ENCODE data around the gene PDE6H. TPM values are rescaled to one million over a fixed set of nuclear protein-coding genes. Genes with fewer than 3 reads are reported as not detected.
A peak's percentile ranks its signal among the peaks of the same experiment; 100 is the strongest.

The PDE6H gene
- total RNA-seq, 1 experiment from 2014 or later, result not detected

- TF ChIP-seq EZH2 (IDR thresholded peaks at IDR 0.05; ENCODE audit: low read depth) (no peak), CTCF (conservative IDR thresholded peaks at IDR 0.05) (no peak)
- no peaks in the 10 kb centered on the region for H3K9me2 ChIP-seq (ENCODE audit: insufficient read depth)
- H4K20me1 ChIP-seq (ENCODE audit: insufficient read depth), result no peaks in the 10 kb centered on the region
- no peak overlapping the region for H3K4me2 ChIP-seq
- ChIA-PET CTCF (no interaction called here), POLR2A (ENCODE audit: unreplicated experiment) (no interaction called here)
- no peak for DNase-seq
- no peaks in the 10 kb centered on the region for H3F3A ChIP-seq (ENCODE audit: insufficient read depth, low read depth)
- intact Hi-C loops (cut with micrococcal nuclease; ENCODE audit: unreplicated experiment), result no loop called here
- no TSS peak for BruUV-seq (replicated peaks)
- no peaks in the 10 kb centered on the region for H3K27me3 ChIP-seq (ENCODE audit: insufficient read depth, low read depth)
- H3K36me3 ChIP-seq (ENCODE audit: low read depth), result no peaks in the 10 kb centered on the region
- H3K4me1 ChIP-seq (replicated peaks; ENCODE audit: insufficient read depth), result no peaks in the 10 kb centered on the region
- H3K9me3 ChIP-seq (ENCODE audit: insufficient read depth, low read depth), result peaks cover 8% of the 10 kb centered on the region
- peak overlapping the region; percentile 67; the same call in 1 of the 2 replicates for H2AFZ ChIP-seq
- H3K79me2 ChIP-seq (ENCODE audit: low read depth), result no peaks in the 10 kb centered on the region
- no peak overlapping the region for H3K4me3 ChIP-seq
- no peak overlapping the region for H3K27ac ChIP-seq
Measured at GRCh38 chr12:14970473-14970872, 2.4 kb upstream of the PDE6H start.

- Histone ChIP-seq H3K4me2 (no peak overlapping the region), H3K27ac (no peak overlapping the region), H3K9me2 (ENCODE audit: insufficient read depth) (no peaks in the 10 kb centered on the region), H3K9me3 (ENCODE audit: insufficient read depth, low read depth) (peaks cover 2% of the 10 kb centered on the region; the same call in 1 of the 2 replicates), H2AFZ (no peak overlapping the region), H3F3A (ENCODE audit: insufficient read depth, low read depth) (no peaks in the 10 kb centered on the region), H3K4me1 (replicated peaks; ENCODE audit: insufficient read depth) (no peaks in the 10 kb centered on the region), H4K20me1 (ENCODE audit: insufficient read depth) (no peaks in the 10 kb centered on the region), H3K79me2 (ENCODE audit: low read depth) (no peaks in the 10 kb centered on the region), H3K36me3 (ENCODE audit: low read depth) (no peaks in the 10 kb centered on the region), H3K27me3 (ENCODE audit: insufficient read depth, low read depth) (no peaks in the 10 kb centered on the region), H3K4me3 (no peak overlapping the region)
- BruUV-seq (replicated peaks), result no TSS peak
- POLR2A ChIA-PET (ENCODE audit: unreplicated experiment), result no interaction called here
- intact Hi-C loops (cut with micrococcal nuclease; ENCODE audit: unreplicated experiment), result no loop called here
- no peak for DNase-seq
- CTCF ChIA-PET, result no interaction called here
- TF ChIP-seq EZH2 (IDR thresholded peaks at IDR 0.05; ENCODE audit: low read depth) (no peak), CTCF (conservative IDR thresholded peaks at IDR 0.05) (no peak)
Measured at GRCh38 chr12:14974633-14975032, 1.8 kb downstream of the PDE6H start.

GRCh38 chr12:14975457-14975856 is 2.6 kb downstream of the PDE6H start:
- Histone ChIP-seq H2AFZ (no peak overlapping the region), H3K9me2 (ENCODE audit: insufficient read depth) (no peaks in the 10 kb centered on the region), H3K79me2 (ENCODE audit: low read depth) (no peaks in the 10 kb centered on the region), H3K4me3 (no peak overlapping the region), H3K27ac (no peak overlapping the region), H3K4me2 (no peak overlapping the region), H3K27me3 (ENCODE audit: insufficient read depth, low read depth) (no peaks in the 10 kb centered on the region), H4K20me1 (ENCODE audit: insufficient read depth) (no peaks in the 10 kb centered on the region), H3K36me3 (ENCODE audit: low read depth) (no peaks in the 10 kb centered on the region), H3K4me1 (replicated peaks; ENCODE audit: insufficient read depth) (no peaks in the 10 kb centered on the region), H3F3A (ENCODE audit: insufficient read depth, low read depth) (no peaks in the 10 kb centered on the region), H3K9me3 (ENCODE audit: insufficient read depth, low read depth) (no peaks in the 10 kb centered on the region)
- CTCF ChIA-PET, result no interaction called here
- DNase-seq, result no peak
- POLR2A ChIA-PET (ENCODE audit: unreplicated experiment), result interaction anchor here (0.6 kb wide), 1 partner anchor 14 kb away, joined by 6 read pairs; the partner anchor contains the start of gene ARHGDIB
- BruUV-seq (replicated peaks), result no TSS peak
- no peak for TF ChIP-seq CTCF (conservative IDR thresholded peaks at IDR 0.05)
- TF ChIP-seq EZH2 (IDR thresholded peaks at IDR 0.05; ENCODE audit: low read depth), result no peak
- intact Hi-C loops (cut with micrococcal nuclease; ENCODE audit: unreplicated experiment), result no loop called here
